HepG2 (cell line): ENCODE results near the gene MRPS5. TPM values are rescaled to one million over a fixed set of nuclear protein-coding genes. Genes with fewer than 3 reads are reported as not detected.

ENCODE experiments used
- ATAC-seq: fragments of 200-7000 bp; cut with Tn5 transposase; 3 replicates; pipeline ENCODE4 v1.9.1; 2020; ENCODE audit warnings: mild to moderate bottlenecking, moderate library complexity
- BruUV-seq: library from RNA; stranded (reverse); fragments of 400-500 nt; replicated peaks from 2 replicates; lab custom pipeline; 2021; lab: Mats Ljungman, UMichigan
- CTCF ChIA-PET: fragments of 300-600 bp; formaldehyde crosslinking; extraction: SDS; loops from one replicate; lab custom pipeline; 2021; ENCODE audit warnings: low total read pairs, inconsistent platforms, low intra/inter-chr PET ratio; lab: Yijun Ruan, JAX
- POLR2A ChIA-PET: fragments of 350-600 bp; sonication (Branson Sonifier 250); formaldehyde crosslinking; loops from one replicate; lab custom pipeline; 2020; ENCODE audit warnings: antibody characterized with exemption, inconsistent platforms; lab: Yijun Ruan, JAX
- DNase-seq: peaks from one replicate; pipeline ENCODE4 v3.0.0-alpha.2; 2015; ENCODE audit warnings: low spot score
- FAIRE-seq: peaks from 3 replicates; lab custom pipeline; 2011; peaks lifted over from hg19 to GRCh38; lab: Jason Lieb, UNC
- H2AFZ ChIP-seq: one replicate; pipeline ENCODE4 v1.6.1; 2011; ENCODE audit warnings: low read length, inconsistent platforms
- H3K27ac ChIP-seq: fragments of 300-600 bp; 3 replicates; pipeline ENCODE4 v1.8.0; 2011; ENCODE audit warnings: mixed run types, mild to moderate bottlenecking, mixed read lengths, low read length, inconsistent platforms; ENCODE audit not compliant: insufficient read depth; ENCODE audit errors: extremely low read length
- H3K27me3 ChIP-seq, 2 experiments: fragments of 200-600 bp in 1 of 2; 2 replicates in 1 of 2; 3 replicates in 1 of 2; pipeline versions ENCODE4 v1.6.0 to v1.8.0; 2011; ENCODE audit warnings: low read length in 2 of 2, mild to moderate bottlenecking in 2 of 2, moderate library complexity in 2 of 2, inconsistent platforms in 1 of 2; ENCODE audit not compliant: insufficient read depth in 2 of 2, control insufficient read depth in 1 of 2
- H3K36me3 ChIP-seq, 2 experiments: fragments of 200-600 bp in 1 of 2; replicated peaks in 1 of 2; 2 replicates in 1 of 2; 3 replicates in 1 of 2; pipeline versions ENCODE4 v1.5.1 to v1.8.0; 2011; ENCODE audit warnings: low read length in 2 of 2, inconsistent platforms in 1 of 2; ENCODE audit not compliant: insufficient read depth in 2 of 2, control insufficient read depth in 1 of 2
- H3K4me1 ChIP-seq: 2 replicates; pipeline ENCODE4 v1.5.1; 2012; ENCODE audit warnings: low read length, inconsistent platforms; ENCODE audit not compliant: insufficient read depth
- H3K4me2 ChIP-seq: 2 replicates; pipeline ENCODE4 v1.6.0; 2011; ENCODE audit warnings: low read depth, low read length, inconsistent platforms
- H3K4me3 ChIP-seq, 3 experiments: fragments of 200-600 bp in 1 of 3; sonication (generic), shearing (Covaris generic) in 1 of 3; replicated peaks in 1 of 3; 2 replicates each; pipeline ENCODE4 v1.5.1; 2011 to 2016; ENCODE audit warnings: low read length in 3 of 3, inconsistent platforms in 2 of 3, low read depth in 2 of 3, mild to moderate bottlenecking in 2 of 3, control low read depth in 1 of 3, mixed read lengths in 1 of 3; ENCODE audit not compliant: insufficient read depth in 1 of 3
- H3K79me2 ChIP-seq: one replicate; pipeline ENCODE4 v1.6.1; 2011; ENCODE audit warnings: low read length, inconsistent platforms; ENCODE audit not compliant: insufficient read depth
- H3K9ac ChIP-seq: 2 replicates; pipeline ENCODE4 v1.6.0; 2011; ENCODE audit warnings: mild to moderate bottlenecking, low read depth, low read length, inconsistent platforms; ENCODE audit not compliant: insufficient read depth
- H3K9me3 ChIP-seq: 2 replicates; pipeline ENCODE4 v1.5.1; 2012; ENCODE audit warnings: mild to moderate bottlenecking, low read length
- H4K20me1 ChIP-seq: 2 replicates; pipeline ENCODE4 v1.6.0; 2011; ENCODE audit warnings: inconsistent platforms, mild to moderate bottlenecking, low read length, moderate library complexity; ENCODE audit not compliant: insufficient read depth
- MTA1 ChIP-seq: sonication (generic); formaldehyde crosslinking; IDR thresholded peaks from 2 replicates; pipeline ENCODE4 v1.4.0; 2020; ENCODE audit warnings: missing genetic modification reagents, mild to moderate bottlenecking, borderline replicate concordance
- NRL ChIP-seq: sonication (generic); formaldehyde crosslinking; IDR thresholded peaks from 2 replicates; pipeline ENCODE4 v1.5.0; 2020; ENCODE audit warnings: missing genetic modification reagents, mild to moderate bottlenecking, moderate library complexity, borderline replicate concordance
- RORA ChIP-seq: sonication (generic); formaldehyde crosslinking; IDR thresholded peaks from 2 replicates; pipeline ENCODE4 v1.5.0; 2020; ENCODE audit warnings: mild to moderate bottlenecking, missing genetic modification reagents, moderate library complexity
- SOX5 ChIP-seq: IDR thresholded peaks from 2 replicates; pipeline ENCODE4 v1.6.1; 2016; ENCODE audit warnings: borderline replicate concordance
- ZBTB7A ChIP-seq: sonication (generic); formaldehyde crosslinking; IDR thresholded peaks from 2 replicates; pipeline ENCODE4 v1.8.0; 2022; ENCODE audit warnings: mild to moderate bottlenecking, missing genetic modification reagents
- ZFP41 ChIP-seq: sonication (generic); formaldehyde crosslinking; IDR thresholded peaks from 2 replicates; pipeline ENCODE4 v1.4.0; 2020; ENCODE audit warnings: mild to moderate bottlenecking, missing genetic modification reagents, borderline replicate concordance
- WGBS: methylation state at CpG from one replicate; pipeline ENCODE4 v1.1.6; 2017; ENCODE audit warnings: low lambda C conversion rate; 5-methylcytosine and 5-hydroxymethylcytosine counted together
- in situ Hi-C: cut with HindIII; loops from 2 replicates; pipeline ENCODE4 v1.10.0; 2017; ENCODE audit warnings: low pct_unique_long_range_greater_than_20kb; ENCODE audit not compliant: extremely low pct_ligation_motif_present
- intact Hi-C: fragments of 100-400 bp; cut with micrococcal nuclease; formaldehyde crosslinking; loops from one replicate; pipeline ENCODE4 v1.10.0; 2022; ENCODE audit not compliant: unreplicated experiment
- polyA plus RNA-seq, 8 experiments: library from polyadenylated mRNA; depleted of rRNA in 3 of 8; stranded (reverse) in 7 of 8; unstranded in 1 of 8; fragments of >200 nt; fragmentation: Illumina TruSeq in 4 of 8; extraction: Trizol in 4 of 8; gene quantifications; 2 replicates each; pipeline versions ENCODE4 v1.2.1 to v1.2.3, GENCODE V29; 2011 to 2016; ENCODE audit warnings: low read depth in 4 of 8, missing spikeins in 1 of 8, mixed read lengths in 1 of 8; ENCODE audit not compliant: insufficient read depth in 1 of 8
- total RNA-seq, 5 experiments: library from RNA; depleted of rRNA; stranded (reverse); fragments of >200 nt; fragmentation: Illumina TruSeq; extraction: Trizol; gene quantifications; 2 replicates each; pipeline ENCODE4 v1.2.3, GENCODE V29; 2016; ENCODE audit warnings: low read depth in 1 of 5
- TF ChIP-seq, protein P1 (sequence below): IDR thresholded peaks from 2 replicates; pipeline ENCODE4 v1.6.1; 2016; ENCODE audit warnings: low read depth, borderline replicate concordance
- TF ChIP-seq, protein P2 (sequence below): sonication (generic); formaldehyde crosslinking; IDR thresholded peaks from 2 replicates; pipeline ENCODE4 v1.4.0; 2020; ENCODE audit warnings: low read depth, mild to moderate bottlenecking, missing genetic modification reagents

MRPS5 gene
- total and polyA plus RNA-seq, 2 of the 13 experiments (the other 11 are each of a cell fraction or from before 2014, with no cell fraction given) = 98.8 to 134 TPM

DNA sequence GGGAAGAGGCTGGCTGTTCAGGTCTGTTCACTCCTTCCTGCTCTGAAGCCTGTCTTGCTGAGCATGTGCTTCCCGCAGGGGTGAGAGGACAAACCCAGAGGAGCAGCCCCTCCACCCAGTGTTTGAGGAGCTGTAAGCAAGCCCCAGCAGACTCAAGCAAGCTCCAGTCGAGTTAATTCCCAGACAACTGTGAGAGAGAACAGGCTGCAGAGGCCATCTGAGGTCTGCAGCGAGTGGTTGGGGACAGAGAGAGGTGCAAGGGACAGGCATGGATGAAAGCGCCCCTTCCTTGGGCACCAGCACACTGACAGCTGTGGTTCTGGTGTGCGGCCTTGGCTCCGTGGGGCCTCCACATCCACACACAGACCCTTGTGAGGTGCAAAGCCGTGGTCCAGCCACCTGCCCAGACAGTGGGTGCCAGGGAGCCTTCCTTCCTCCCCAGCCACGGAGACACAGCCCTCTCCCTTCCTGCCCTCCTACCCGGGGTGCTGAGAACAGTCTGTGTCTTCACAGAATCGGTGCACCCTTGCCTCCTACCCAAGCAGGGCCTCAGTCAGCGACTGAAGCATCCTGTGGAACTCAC is 59.9 kb downstream of the MRPS5 start:
- WGBS = 57% methylated on average over 8 of the region's 11 CpGs
- H3K27ac ChIP-seq = no peak overlapping the region
- intact Hi-C loops = no loop called here
- no peak for DNase-seq
- CTCF ChIA-PET = no interaction called here
- H3K36me3 ChIP-seq = no peaks in the 10 kb centered on the region
- H4K20me1 ChIP-seq = no peaks in the 10 kb centered on the region
- H3K4me1 ChIP-seq = peaks cover 75% of the 10 kb centered on the region
- TF ChIP-seq NRL (CRISPR knock-in tag) (0 out of 2 replicates have a peak, but pooled peaks have one; percentile 35), RORA (CRISPR knock-in tag) (no peak), ZBTB7A (CRISPR knock-in tag) (0 out of 2 replicates have a peak, but pooled peaks have one; percentile 37), SOX5 (no peak), ZFP41 (CRISPR knock-in tag) (no peak), MTA1 (CRISPR knock-in tag) (0 out of 2 replicates have a peak, but pooled peaks have one; percentile 21)
- TF ChIP-seq, protein P1, sequence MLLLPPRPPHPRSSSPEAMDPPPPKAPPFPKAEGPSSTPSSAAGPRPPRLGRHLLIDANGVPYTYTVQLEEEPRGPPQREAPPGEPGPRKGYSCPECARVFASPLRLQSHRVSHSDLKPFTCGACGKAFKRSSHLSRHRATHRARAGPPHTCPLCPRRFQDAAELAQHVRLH (CRISPR knock-in tag) = no peak
- TF ChIP-seq, protein P2, sequence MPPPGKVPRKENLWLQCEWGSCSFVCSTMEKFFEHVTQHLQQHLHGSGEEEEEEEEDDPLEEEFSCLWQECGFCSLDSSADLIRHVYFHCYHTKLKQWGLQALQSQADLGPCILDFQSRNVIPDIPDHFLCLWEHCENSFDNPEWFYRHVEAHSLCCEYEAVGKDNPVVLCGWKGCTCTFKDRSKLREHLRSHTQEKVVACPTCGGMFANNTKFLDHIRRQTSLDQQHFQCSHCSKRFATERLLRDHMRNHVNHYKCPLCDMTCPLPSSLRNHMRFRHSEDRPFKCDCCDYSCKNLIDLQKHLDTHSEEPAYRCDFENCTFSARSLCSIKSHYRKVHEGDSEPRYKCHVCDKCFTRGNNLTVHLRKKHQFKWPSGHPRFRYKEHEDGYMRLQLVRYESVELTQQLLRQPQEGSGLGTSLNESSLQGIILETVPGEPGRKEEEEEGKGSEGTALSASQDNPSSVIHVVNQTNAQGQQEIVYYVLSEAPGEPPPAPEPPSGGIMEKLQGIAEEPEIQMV (CRISPR knock-in tag) = no peak
- no peak overlapping the region for H2AFZ ChIP-seq
- peaks cover 3 to 12% of the 10 kb centered on the region in 2 experiments; a peak in 3 of 5 replicates for H3K27me3 ChIP-seq
- peak overlapping the region in 1 of 3 experiments; percentile 32; a peak in 3 of 6 replicates for H3K4me3 ChIP-seq
- H3K9ac ChIP-seq = 0 out of 2 replicates have a peak overlapping the region, but pooled peaks have one; percentile 12
- in situ Hi-C loops = no loop called here
- no peaks in the 10 kb centered on the region for H3K79me2 ChIP-seq
- POLR2A ChIA-PET = interaction anchor here (1.4 kb wide), 1 partner anchor 15 kb away, joined by 5 read pairs; no protein-coding TSS in a partner anchor
- no peak for FAIRE-seq
- ATAC-seq = no peak
- BruUV-seq = no TSS peak
- no peaks in the 10 kb centered on the region for H3K9me3 ChIP-seq
- peak overlapping the region; percentile 72 for H3K4me2 ChIP-seq
